Brain microvascular endothelial cell (primary cell): ENCODE data around the gene BTBD9.

Source experiments
- DNase-seq: peaks from one replicate; pipeline ENCODE4 v3.0.0-alpha.2; 2020
- H3K27ac ChIP-seq: fragments of 250-450 bp; sonication (Bioruptor Pico); 2 replicates; pipeline ENCODE4 v1.5.1; 2020; ENCODE audit warnings: mild to moderate bottlenecking, moderate library complexity
- H3K27me3 ChIP-seq: fragments of 250-450 bp; sonication (Bioruptor Pico); replicated peaks from 2 replicates; pipeline ENCODE4 v1.5.1; 2020; ENCODE audit warnings: mild to moderate bottlenecking
- H3K36me3 ChIP-seq: fragments of 250-450 bp; sonication (Bioruptor Pico); replicated peaks from 2 replicates; pipeline ENCODE4 v1.5.1; 2020; ENCODE audit warnings: mild to moderate bottlenecking
- H3K4me3 ChIP-seq: 2 replicates; pipeline ENCODE4 v1.5.1; 2011; ENCODE audit warnings: low read depth, mild to moderate bottlenecking, control low read depth, low read length, moderate library complexity
- in situ Hi-C: cut with HindIII; loops from 2 replicates; pipeline ENCODE4 v1.10.0; 2017; ENCODE audit warnings: low sequenced_read_pairs, low pct_ligation_motif_present
- TF ChIP-seq, protein P1 (sequence below): IDR thresholded peaks from 2 replicates; pipeline ENCODE4 v1.5.1; 2011; ENCODE audit warnings: low read depth, mild to moderate bottlenecking, moderate library complexity, low read length, control low read depth, inconsistent platforms; ENCODE audit errors: missing control alignments

Gene BTBD9

DNA sequence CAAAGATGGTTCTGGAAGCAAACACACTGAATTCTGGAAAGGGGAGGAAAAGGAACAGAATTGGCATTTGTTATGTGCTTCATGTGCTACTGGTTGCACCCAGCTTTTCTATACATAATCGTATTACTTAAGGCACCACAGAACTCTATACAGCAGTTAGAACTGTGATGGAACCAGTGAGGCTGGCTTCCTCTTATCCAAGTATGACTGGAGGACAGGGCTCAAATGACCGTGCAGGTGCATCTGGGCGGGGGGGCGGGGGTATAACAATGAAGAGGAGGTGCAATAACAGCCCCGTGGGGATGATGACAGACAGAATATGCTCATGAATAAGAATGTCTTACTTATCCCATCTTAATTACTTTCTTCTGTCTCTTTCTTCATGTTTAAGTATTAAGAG, 144.2 kb downstream of the BTBD9 start:
- DNase-seq: no peak
- H3K4me3 ChIP-seq: no peak overlapping the region
- TF ChIP-seq, protein P1, sequence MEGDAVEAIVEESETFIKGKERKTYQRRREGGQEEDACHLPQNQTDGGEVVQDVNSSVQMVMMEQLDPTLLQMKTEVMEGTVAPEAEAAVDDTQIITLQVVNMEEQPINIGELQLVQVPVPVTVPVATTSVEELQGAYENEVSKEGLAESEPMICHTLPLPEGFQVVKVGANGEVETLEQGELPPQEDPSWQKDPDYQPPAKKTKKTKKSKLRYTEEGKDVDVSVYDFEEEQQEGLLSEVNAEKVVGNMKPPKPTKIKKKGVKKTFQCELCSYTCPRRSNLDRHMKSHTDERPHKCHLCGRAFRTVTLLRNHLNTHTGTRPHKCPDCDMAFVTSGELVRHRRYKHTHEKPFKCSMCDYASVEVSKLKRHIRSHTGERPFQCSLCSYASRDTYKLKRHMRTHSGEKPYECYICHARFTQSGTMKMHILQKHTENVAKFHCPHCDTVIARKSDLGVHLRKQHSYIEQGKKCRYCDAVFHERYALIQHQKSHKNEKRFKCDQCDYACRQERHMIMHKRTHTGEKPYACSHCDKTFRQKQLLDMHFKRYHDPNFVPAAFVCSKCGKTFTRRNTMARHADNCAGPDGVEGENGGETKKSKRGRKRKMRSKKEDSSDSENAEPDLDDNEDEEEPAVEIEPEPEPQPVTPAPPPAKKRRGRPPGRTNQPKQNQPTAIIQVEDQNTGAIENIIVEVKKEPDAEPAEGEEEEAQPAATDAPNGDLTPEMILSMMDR: no peak
- H3K27ac ChIP-seq: no peak overlapping the region
- H3K36me3 ChIP-seq: no peaks in the 10 kb centered on the region
- in situ Hi-C loops: no loop called here
- H3K27me3 ChIP-seq: no peaks in the 10 kb centered on the region

DNA sequence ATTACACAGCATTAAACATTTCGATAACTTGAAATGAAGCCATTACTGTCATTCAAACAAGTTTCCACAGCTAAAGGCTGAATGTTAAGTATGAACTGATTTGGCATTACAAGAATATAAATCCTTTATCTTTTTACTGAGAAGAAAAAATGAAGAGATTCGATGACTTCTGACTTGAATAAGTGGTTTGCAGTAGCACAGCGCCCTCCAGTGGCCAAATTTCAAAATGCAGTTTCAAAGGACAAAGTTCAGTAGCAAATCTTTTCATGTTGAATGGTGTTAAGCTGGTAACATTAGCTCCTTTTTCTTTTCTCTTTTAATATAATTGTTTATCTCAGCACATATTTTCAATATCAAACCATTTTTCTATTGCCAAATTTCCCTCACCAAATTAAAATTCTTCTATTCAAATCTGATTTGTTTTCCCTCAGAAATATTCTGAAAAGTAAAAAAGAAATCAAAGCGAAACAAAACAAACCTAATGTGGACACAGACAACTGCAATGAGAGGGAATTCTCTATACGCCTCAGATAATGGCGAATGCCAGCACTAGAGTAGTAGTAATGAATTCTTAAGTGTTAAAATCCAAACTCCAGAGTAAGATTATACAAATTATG, 145.7 kb downstream of the BTBD9 start:
- H3K4me3 ChIP-seq: no peak overlapping the region
- no peaks in the 10 kb centered on the region for H3K27me3 ChIP-seq
- in situ Hi-C loops: no loop called here
- peak; percentile 81 for DNase-seq
- H3K27ac ChIP-seq: no peak overlapping the region
- no peaks in the 10 kb centered on the region for H3K36me3 ChIP-seq
- TF ChIP-seq, protein P1: peak; percentile 76

DNA sequence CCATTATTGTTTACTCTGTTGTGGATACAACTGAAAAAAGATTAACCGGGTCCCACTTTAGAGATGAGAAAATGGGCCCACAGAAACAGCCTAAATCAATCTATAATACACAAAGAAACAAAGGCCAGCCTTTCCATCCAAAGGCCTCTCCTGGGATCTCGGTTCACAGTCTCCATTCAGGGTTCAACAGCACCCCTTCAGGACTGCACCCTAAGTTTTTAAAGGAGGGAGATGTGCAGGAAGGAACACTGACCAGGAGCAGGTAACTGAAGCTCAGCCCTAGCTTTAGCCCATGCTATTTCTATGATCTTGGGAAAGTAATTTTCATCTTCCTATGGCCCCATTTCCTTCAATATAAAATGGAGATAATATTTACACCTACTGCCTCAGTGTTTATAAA, 147.7 kb downstream of the BTBD9 start:
- Histone ChIP-seq H3K27ac (no peak overlapping the region), H3K27me3 (no peaks in the 10 kb centered on the region), H3K36me3 (no peaks in the 10 kb centered on the region), H3K4me3 (no peak overlapping the region)
- TF ChIP-seq, protein P1: no peak
- no peak for DNase-seq
- in situ Hi-C loops: no loop called here

DNA sequence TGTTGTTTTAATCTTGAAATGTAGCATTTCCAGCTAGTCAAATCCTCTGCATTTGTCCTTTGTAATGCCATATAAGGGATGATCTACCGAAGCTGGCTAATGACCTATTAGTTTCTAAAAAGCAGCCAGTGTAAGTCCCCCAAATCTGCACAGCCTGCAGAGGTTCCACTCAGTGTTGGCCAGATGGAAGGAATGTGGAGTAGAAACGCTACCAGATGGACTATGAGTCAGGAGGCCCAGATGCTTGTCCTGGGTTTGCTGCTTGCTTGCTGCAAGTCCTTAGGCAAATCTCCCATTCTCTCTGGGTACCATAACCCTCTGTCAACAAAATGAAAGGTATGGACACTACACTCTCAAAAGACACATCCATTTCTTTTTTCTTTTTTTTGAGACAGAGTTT, 149.8 kb downstream of the BTBD9 start:
- Histone ChIP-seq H3K36me3 (no peaks in the 10 kb centered on the region), H3K27me3 (no peaks in the 10 kb centered on the region), H3K4me3 (no peak overlapping the region), H3K27ac (no peak overlapping the region)
- TF ChIP-seq, protein P1: no peak
- in situ Hi-C loops: no loop called here
- DNase-seq: peak; percentile 33

DNA sequence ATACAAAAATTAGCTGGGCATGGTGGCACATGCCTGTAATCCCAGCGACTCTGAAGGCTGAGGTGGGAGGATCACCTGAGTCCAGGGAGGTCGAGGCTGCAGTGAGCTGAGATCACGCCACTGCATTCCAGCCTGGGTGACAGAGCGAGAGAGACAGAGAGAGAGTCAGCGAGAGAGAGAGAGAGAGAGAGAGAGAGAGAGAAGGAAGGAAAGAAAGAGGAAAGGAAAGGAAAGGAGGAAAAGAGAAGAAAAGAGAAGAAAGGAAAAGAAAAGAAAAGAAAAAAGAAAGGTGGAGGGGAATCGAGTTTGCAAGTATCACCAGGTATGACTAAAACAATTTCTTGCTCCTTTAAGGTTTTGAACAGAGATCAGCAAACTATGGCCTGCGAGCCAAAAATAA, 152.3 kb downstream of the BTBD9 start:
- Histone ChIP-seq H3K27ac (no peak overlapping the region), H3K27me3 (no peaks in the 10 kb centered on the region), H3K36me3 (no peaks in the 10 kb centered on the region), H3K4me3 (no peak overlapping the region)
- TF ChIP-seq, protein P1: no peak
- no peak for DNase-seq
- in situ Hi-C loops: no loop called here

DNA sequence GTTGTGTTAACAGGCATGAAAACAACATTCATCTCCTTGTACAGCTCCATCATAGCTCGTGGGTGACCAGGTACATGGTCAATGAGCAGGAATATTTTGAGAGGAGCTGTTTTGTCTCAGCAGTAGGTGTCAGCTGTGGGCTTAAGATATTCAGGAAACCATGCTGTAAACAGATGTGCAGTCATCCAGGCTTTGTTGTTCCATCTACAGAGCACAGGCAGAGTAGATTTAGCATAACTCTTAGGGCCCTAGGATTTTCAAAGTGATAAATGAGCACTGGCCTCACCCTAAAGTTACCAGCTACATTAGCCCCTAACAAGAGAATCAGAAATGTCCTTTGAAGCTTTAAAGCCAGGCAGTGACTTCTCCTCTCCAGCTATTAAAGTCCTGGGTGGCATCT, 154.2 kb downstream of the BTBD9 start:
- H3K27me3 ChIP-seq: no peaks in the 10 kb centered on the region
- H3K27ac ChIP-seq: no peak overlapping the region
- no peaks in the 10 kb centered on the region for H3K36me3 ChIP-seq
- in situ Hi-C loops: no loop called here
- DNase-seq: no peak
- TF ChIP-seq, protein P1: no peak
- H3K4me3 ChIP-seq: no peak overlapping the region
